Stomach (tissue), 9 donors: Measurements from ENCODE around the gene BBS12. TPM values are rescaled to one million over a fixed set of nuclear protein-coding genes. Genes with fewer than 3 reads are reported as not detected.
A peak's percentile ranks its signal among the peaks of the same experiment; 100 is the strongest.

ENCODE experiments used
- DNase-seq, 2 donors: peaks; one replicate each; pipeline versions ENCODE4 v3.0.0 to v3.0.0-alpha.2; 2013 to 2019
- H3K27ac ChIP-seq, 5 donors: fragments of 200-600 bp in 4 of 5; sonication (generic) in 4 of 5; one replicate each; pipeline ENCODE4 v1.5.1; 2013 to 2019; ENCODE audit warnings: mild to moderate bottlenecking in 1 of 5, moderate library complexity in 1 of 5
- H3K27me3 ChIP-seq, 3 donors: fragments of 200-600 bp; sonication (generic); one replicate each; pipeline ENCODE4 v1.5.1; 2017 to 2019; ENCODE audit warnings: mixed run types in 1 of 3
- H3K36me3 ChIP-seq, 4 donors: fragments of 200-600 bp; sonication (generic); 1 replicate in 3 of 4; 2 replicates in 1 of 4; pipeline ENCODE4 v1.5.1; 2016 to 2019
- H3K4me1 ChIP-seq, 4 donors: fragments of 200-600 bp; sonication (generic); one replicate each; pipeline ENCODE4 v1.5.1; 2016 to 2019
- H3K4me3 ChIP-seq, 4 donors: fragments of 200-600 bp; sonication (generic) in 3 of 4; one replicate each; pipeline ENCODE4 v1.5.1; 2016 to 2019; ENCODE audit warnings: mild to moderate bottlenecking in 1 of 4
- H3K9me3 ChIP-seq, 4 donors: fragments of 200-600 bp; sonication (generic); one replicate each; pipeline ENCODE4 v1.5.1; 2016 to 2019
- CTCF ChIP-seq, 7 experiments: fragments of 450-650 bp in 4 of 7; fragments of 200-600 bp in 3 of 7; sonication (generic) in 3 of 7; IDR thresholded peaks; one replicate each; pipeline ENCODE4 v1.5.1; 2016 to 2019; ENCODE audit warnings: antibody characterized with exemption in 7 of 7, control low read depth in 2 of 7, mild to moderate bottlenecking in 1 of 7
- EP300 ChIP-seq: sonication (generic); formaldehyde crosslinking; IDR thresholded peaks from one replicate; pipeline ENCODE4 v1.6.1; 2017; ENCODE audit warnings: antibody characterized with exemption
- POLR2A ChIP-seq, 4 donors: fragments of 450-650 bp; IDR thresholded peaks; one replicate each; pipeline ENCODE4 v1.6.1; 2016; ENCODE audit warnings: antibody characterized with exemption in 4 of 4, control low read depth in 2 of 4, mild to moderate bottlenecking in 1 of 4, moderate library complexity in 1 of 4
- POLR2AphosphoS5 ChIP-seq, 3 donors: sonication (generic); formaldehyde crosslinking; IDR thresholded peaks; one replicate each; pipeline ENCODE4 v1.6.1; 2016; ENCODE audit warnings: antibody characterized with exemption in 3 of 3
- WGBS, 5 donors: extraction: QIAGEN DNeasy Blood & Tissue Kit in 3 of 5; methylation state at CpG; one replicate each; pipeline versions ENCODE4 v1.1.5 to v1.1.7; 2013 to 2018; 5-methylcytosine and 5-hydroxymethylcytosine counted together
- intact Hi-C: fragments of 100-400 bp; cut with DNase I; formaldehyde crosslinking; loops from one replicate; pipeline ENCODE4 v1.15.1; 2023; ENCODE audit warnings: low total_unique reads
- polyA plus RNA-seq, 3 donors: library from polyadenylated mRNA; stranded (reverse); fragments of 200-250 nt; gene quantifications; one replicate each; pipeline ENCODE4 v1.2.3, GENCODE V29; 2013
- total RNA-seq, 5 donors: library from RNA; depleted of rRNA; stranded (reverse); fragments of >200 nt; gene quantifications; one replicate each; pipeline versions ENCODE4 v1.1.0 to v1.2.3, GENCODE V29; 2014 to 2016
- donor health status: healthy with polysubstance abuse.
- donor health status: Bipolar disorder and iron deficiency.
- donor health status: healthy.

BBS12 gene
- total and polyA plus RNA-seq, 8 donors = 0.87 to 4.5 (median 1.3) TPM

GRCh38 chr4:122747883-122748282 is 15.4 kb downstream of the BBS12 start:
- intact Hi-C loops = no loop called here
- no peak for DNase-seq
- TF ChIP-seq EP300 = no peak
- no peak for TF ChIP-seq POLR2AphosphoS5 (IDR thresholded peaks at IDR 0.05)
- TF ChIP-seq CTCF (IDR thresholded peaks at IDR 0.05) = no peak
- no peak for TF ChIP-seq POLR2A (IDR thresholded peaks at IDR 0.05)
- H3K27me3 ChIP-seq = no peaks in the 10 kb centered on the region
- peaks cover 0 to 7% (median 7%) of the 10 kb centered on the region in 4 donors for H3K36me3 ChIP-seq
- 87 to 97% (median 93%) methylated on average over 1 of the region's 1 CpG for WGBS, 5 donors
- H3K4me1 ChIP-seq = no peaks in the 10 kb centered on the region
- no peak overlapping the region for H3K4me3 ChIP-seq
- H3K27ac ChIP-seq = no peak overlapping the region
- no peaks in the 10 kb centered on the region for H3K9me3 ChIP-seq

- H3K27me3 ChIP-seq = no peaks in the 10 kb centered on the region
- H3K4me3 ChIP-seq = no peak overlapping the region
- no peaks in the 10 kb centered on the region for H3K4me1 ChIP-seq
- no peak for TF ChIP-seq CTCF (IDR thresholded peaks at IDR 0.05)
- no peak for TF ChIP-seq EP300
- TF ChIP-seq POLR2AphosphoS5 (IDR thresholded peaks at IDR 0.05) = no peak
- H3K27ac ChIP-seq = no peak overlapping the region
- intact Hi-C loops = loop anchor here (10.0 kb wide), 1 partner anchor 165 kb away; no protein-coding TSS in a partner anchor
- H3K36me3 ChIP-seq = no peaks in the 10 kb centered on the region
- no peak for DNase-seq
- WGBS, 5 donors = 79 to 88% (median 86%) methylated on average over 5 of the region's 5 CpGs
- no peaks in the 10 kb centered on the region for H3K9me3 ChIP-seq
Observed at GRCh38 chr4:122749704-122750454, 17.4 kb downstream of the BBS12 start.

- TF ChIP-seq POLR2AphosphoS5 (IDR thresholded peaks at IDR 0.05) = no peak
- TF ChIP-seq CTCF (IDR thresholded peaks at IDR 0.05) = no peak
- TF ChIP-seq POLR2A (IDR thresholded peaks at IDR 0.05) = no peak
- no peak for TF ChIP-seq EP300
- H3K27ac ChIP-seq = no peak overlapping the region
- no peak overlapping the region for H3K4me3 ChIP-seq
- no peak for DNase-seq
- peaks cover 0 to 8% (median 4%) of the 10 kb centered on the region in 4 donors for H3K4me1 ChIP-seq
- no peaks in the 10 kb centered on the region for H3K9me3 ChIP-seq
- no peaks in the 10 kb centered on the region for H3K36me3 ChIP-seq
- intact Hi-C loops = loop anchor here (10.0 kb wide), 1 partner anchor 159 kb away; no protein-coding TSS in a partner anchor
- no peaks in the 10 kb centered on the region for H3K27me3 ChIP-seq
- WGBS, 5 donors = 35 to 59% (median 52%) methylated on average over 4 of the region's 4 CpGs
Observed at GRCh38 chr4:122755675-122756074, 23.2 kb downstream of the BBS12 start.

GRCh38 chr4:122758033-122758432 is 25.5 kb downstream of the BBS12 start:
- DNase-seq = peak in 1 of 2 donors; percentile 58
- H3K9me3 ChIP-seq = no peaks in the 10 kb centered on the region
- no peaks in the 10 kb centered on the region for H3K36me3 ChIP-seq
- TF ChIP-seq EP300 (no peak), POLR2A (IDR thresholded peaks at IDR 0.05) (no peak), POLR2AphosphoS5 (IDR thresholded peaks at IDR 0.05) (no peak), CTCF (IDR thresholded peaks at IDR 0.05) (peak in 5 of 7 experiments; percentile 47 to 82 (median 59))
- intact Hi-C loops = loop anchor here (10.0 kb wide), 1 partner anchor 157 kb away; no protein-coding TSS in a partner anchor
- H3K27me3 ChIP-seq = no peaks in the 10 kb centered on the region
- H3K4me1 ChIP-seq = peaks cover 0 to 8% (median 4%) of the 10 kb centered on the region in 4 donors
- H3K4me3 ChIP-seq = no peak overlapping the region
- WGBS, 5 donors = 28 to 36% (median 28%) methylated on average over 2 of the region's 2 CpGs
- no peak overlapping the region for H3K27ac ChIP-seq
